ENCODE measurements around the gene STAT6.

GRCh38 chr12:57133013-57133569, 21.9 kb upstream of the STAT6 start:
- no peak for TF ChIP-seq POLR2AphosphoS5 (IDR thresholded peaks at IDR 0.05; ENCODE audit: borderline replicate concordance, low read depth, low read length)
- no peak for TF ChIP-seq EZH2 (IDR thresholded peaks at IDR 0.05)
